ENCODE data around the gene TRERF1. TPM values are rescaled to one million over a fixed set of nuclear protein-coding genes. Genes with fewer than 3 reads are reported as not detected.
A peak's percentile ranks its signal among the peaks of the same experiment; 100 is the strongest.

TRERF1 gene, protein sequence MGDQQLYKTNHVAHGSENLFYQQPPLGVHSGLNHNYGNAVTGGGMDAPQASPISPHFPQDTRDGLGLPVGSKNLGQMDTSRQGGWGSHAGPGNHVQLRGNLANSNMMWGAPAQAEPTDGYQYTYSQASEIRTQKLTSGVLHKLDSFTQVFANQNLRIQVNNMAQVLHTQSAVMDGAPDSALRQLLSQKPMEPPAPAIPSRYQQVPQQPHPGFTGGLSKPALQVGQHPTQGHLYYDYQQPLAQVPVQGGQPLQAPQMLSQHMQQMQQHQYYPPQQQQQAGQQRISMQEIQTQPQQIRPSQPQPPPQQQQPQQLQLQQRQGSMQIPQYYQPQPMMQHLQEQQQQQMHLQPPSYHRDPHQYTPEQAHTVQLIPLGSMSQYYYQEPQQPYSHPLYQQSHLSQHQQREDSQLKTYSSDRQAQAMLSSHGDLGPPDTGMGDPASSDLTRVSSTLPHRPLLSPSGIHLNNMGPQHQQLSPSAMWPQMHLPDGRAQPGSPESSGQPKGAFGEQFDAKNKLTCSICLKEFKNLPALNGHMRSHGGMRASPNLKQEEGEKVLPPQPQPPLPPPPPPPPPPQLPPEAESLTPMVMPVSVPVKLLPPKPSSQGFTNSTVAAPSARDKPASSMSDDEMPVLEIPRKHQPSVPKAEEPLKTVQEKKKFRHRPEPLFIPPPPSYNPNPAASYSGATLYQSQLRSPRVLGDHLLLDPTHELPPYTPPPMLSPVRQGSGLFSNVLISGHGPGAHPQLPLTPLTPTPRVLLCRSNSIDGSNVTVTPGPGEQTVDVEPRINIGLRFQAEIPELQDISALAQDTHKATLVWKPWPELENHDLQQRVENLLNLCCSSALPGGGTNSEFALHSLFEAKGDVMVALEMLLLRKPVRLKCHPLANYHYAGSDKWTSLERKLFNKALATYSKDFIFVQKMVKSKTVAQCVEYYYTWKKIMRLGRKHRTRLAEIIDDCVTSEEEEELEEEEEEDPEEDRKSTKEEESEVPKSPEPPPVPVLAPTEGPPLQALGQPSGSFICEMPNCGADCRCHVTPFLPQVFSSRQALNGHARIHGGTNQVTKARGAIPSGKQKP (N-terminal part only)
- total RNA-seq (10 to 100 TPM; 20.5 to 52.2 (median 25.6) TPM), total RNA-seq (6.3 to 99.4 (median 55.8) reads per million in 29 experiments)
- 20.1 TPM for total RNA-seq (2013)

GRCh38 chr6:42451333-42452170, at the start of gene TRERF1:
TRERF1 (minus strand) TSS chr6:42451926; CDS start chr6:42269590, 182,336 bp downstream.
- peaks cover 18 to 31% of the 10 kb centered on the region in 2 experiments for H3K4me1 ChIP-seq (ENCODE audit: control insufficient read depth in 1 of 2, extremely low read depth in 1 of 2, insufficient read depth in 2 of 2, low read length in 2 of 2)
- H3K27ac Mint-ChIP-seq: peak within 1 kb of the TSS; percentile 95 to 96
- H3K4me1 Mint-ChIP-seq: peaks cover 49 to 55% (median 50%) of the 10 kb centered on the region in 3 donors
- ChIA-PET POLR2A (interaction anchor here (0.5 to 2.2 kb wide), 8 partner anchors 17 to 1152 kb away, joined by 3 to 11 read pairs (median 6); partner anchors contain the start of gene TOMM6 (in 1 of the 2)), CTCF (interaction anchor here (0.5 to 1.9 kb wide), 5 partner anchors 10 to 252 kb away, joined by 3 to 13 read pairs (median 7); no protein-coding TSS in a partner anchor)
- peaks cover 14% of the 10 kb centered on the region for H3K36me3 Mint-ChIP-seq
- H3K27ac ChIP-seq (ENCODE audit: low read length): peak within 1 kb of the TSS; percentile 67
- DNase-seq (peak; percentile 28 to 73 (median 49)), ATAC-seq (replicated peaks in 1 of 4) (peak; percentile 39 to 57 (median 42))
- H3K4me3 ChIP-seq (ENCODE audit: control insufficient read depth in 1 of 2, extremely low read depth in 1 of 2, low read length in 1 of 2): peak within 1 kb of the TSS; percentile 66 to 87
- H3K9me3 ChIP-seq: no peaks in the 10 kb centered on the region
- peak within 1 kb of the TSS; percentile 89 to 99 (median 93) for H3K4me3 Mint-ChIP-seq
- H3K36me3 ChIP-seq (ENCODE audit: control insufficient read depth in 2 of 2, extremely low read depth in 1 of 2, insufficient read depth in 1 of 2, low read length in 1 of 2): no peaks in the 10 kb centered on the region
- no peaks in the 10 kb centered on the region for H3K9me3 Mint-ChIP-seq
- H3K27me3 ChIP-seq (replicated peaks in 1 of 2; ENCODE audit: control insufficient read depth in 2 of 2, extremely low read depth in 1 of 2, insufficient read depth in 2 of 2, low read length in 1 of 2): no peaks in the 10 kb centered on the region
- no peaks in the 10 kb centered on the region for H3K27me3 Mint-ChIP-seq
- 0% methylated on average over 19 of the region's 36 CpGs for WGBS (ENCODE audit: insufficient coverage)

GRCh38 chr6:42498473-42499128, 46.9 kb upstream of the TRERF1 start:
- Mint-ChIP-seq H3K4me3 (no peak overlapping the region), H3K4me1 (no peaks in the 10 kb centered on the region), H3K9me3 (peaks cover 0 to 5% (median 0%) of the 10 kb centered on the region in 3 donors), H3K27me3 (no peaks in the 10 kb centered on the region), H3K27ac (no peak overlapping the region), H3K36me3 (peaks cover 3% of the 10 kb centered on the region)
- ChIA-PET CTCF (interaction anchor here in 1 of 2 donors (0.5 kb wide), 1 partner anchor 11 kb away, joined by 3 read pairs; no protein-coding TSS in a partner anchor), POLR2A (no interaction called here)
- Histone ChIP-seq H3K27me3 (replicated peaks in 1 of 2; ENCODE audit: control insufficient read depth in 2 of 2, extremely low read depth in 1 of 2, insufficient read depth in 2 of 2, low read length in 1 of 2) (peaks cover 0 to 2% of the 10 kb centered on the region in 2 experiments), H3K4me3 (ENCODE audit: control insufficient read depth in 1 of 2, extremely low read depth in 1 of 2, low read length in 1 of 2) (no peak overlapping the region), H3K36me3 (ENCODE audit: control insufficient read depth in 2 of 2, extremely low read depth in 1 of 2, insufficient read depth in 1 of 2, low read length in 1 of 2) (no peaks in the 10 kb centered on the region), H3K4me1 (ENCODE audit: control insufficient read depth in 1 of 2, extremely low read depth in 1 of 2, insufficient read depth in 2 of 2, low read length in 2 of 2) (no peaks in the 10 kb centered on the region), H3K27ac (ENCODE audit: low read length) (no peak overlapping the region), H3K9me3 (no peaks in the 10 kb centered on the region)
- ATAC-seq (replicated peaks in 1 of 4): no peak
- DNase-seq: no peak
- 100% methylated on average over 2 of the region's 7 CpGs for WGBS (ENCODE audit: insufficient coverage)

DNA sequence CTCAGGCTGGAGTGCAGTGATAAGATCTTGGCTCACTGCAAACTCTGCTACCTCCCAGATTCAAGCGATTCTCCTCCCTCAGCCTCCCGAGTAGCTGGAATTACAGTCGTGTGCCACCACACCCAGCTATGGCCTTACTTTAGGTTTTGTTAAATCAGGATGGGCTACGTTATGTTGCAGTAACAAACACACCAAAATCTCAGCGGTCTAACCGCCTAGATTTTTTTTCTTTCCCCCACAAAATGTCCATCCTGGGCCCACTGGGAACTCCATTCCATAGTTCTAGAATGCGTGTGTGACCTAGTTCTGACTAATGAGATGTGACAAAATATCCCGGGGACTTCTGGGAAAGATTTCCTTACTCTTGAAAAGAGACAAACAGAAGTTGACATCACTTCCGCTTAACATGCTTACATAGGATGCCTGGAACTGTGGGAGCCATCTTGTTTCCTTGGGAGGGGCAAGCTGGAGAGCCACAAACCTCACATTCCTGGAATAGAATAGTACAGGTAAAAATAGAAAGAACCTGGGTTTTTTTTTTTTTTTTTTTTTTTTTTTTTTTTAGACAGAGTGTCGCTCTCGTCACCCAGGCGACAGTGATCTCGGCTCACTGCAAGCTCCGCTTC, 42.3 kb upstream of the TRERF1 start:
- ATAC-seq (replicated peaks in 1 of 4) (no peak), DNase-seq (no peak)
- ChIA-PET POLR2A (no interaction called here), CTCF (interaction anchor here in 1 of 2 donors (0.6 kb wide), 2 partner anchors 270 to 607 kb away, joined by 3 read pairs; no protein-coding TSS in a partner anchor)
- Mint-ChIP-seq H3K9me3 (peaks cover 0 to 5% (median 0%) of the 10 kb centered on the region in 3 donors), H3K27ac (no peak overlapping the region), H3K4me1 (no peaks in the 10 kb centered on the region), H3K4me3 (no peak overlapping the region), H3K36me3 (no peaks in the 10 kb centered on the region), H3K27me3 (no peaks in the 10 kb centered on the region)
- Histone ChIP-seq H3K36me3 (ENCODE audit: control insufficient read depth in 2 of 2, extremely low read depth in 1 of 2, insufficient read depth in 1 of 2, low read length in 1 of 2) (no peaks in the 10 kb centered on the region), H3K9me3 (no peaks in the 10 kb centered on the region), H3K4me3 (ENCODE audit: control insufficient read depth in 1 of 2, extremely low read depth in 1 of 2, low read length in 1 of 2) (no peak overlapping the region), H3K27me3 (replicated peaks in 1 of 2; ENCODE audit: control insufficient read depth in 2 of 2, extremely low read depth in 1 of 2, insufficient read depth in 2 of 2, low read length in 1 of 2) (peaks cover 0 to 2% of the 10 kb centered on the region in 2 experiments), H3K4me1 (ENCODE audit: control insufficient read depth in 1 of 2, extremely low read depth in 1 of 2, insufficient read depth in 2 of 2, low read length in 2 of 2) (no peaks in the 10 kb centered on the region), H3K27ac (ENCODE audit: low read length) (no peak overlapping the region)
- WGBS (ENCODE audit: insufficient coverage): 90% methylated on average over 4 of the region's 14 CpGs

- Mint-ChIP-seq H3K27ac (no peak overlapping the region), H3K36me3 (no peaks in the 10 kb centered on the region), H3K27me3 (no peaks in the 10 kb centered on the region), H3K4me3 (no peak overlapping the region), H3K9me3 (no peaks in the 10 kb centered on the region), H3K4me1 (no peaks in the 10 kb centered on the region)
- DNase-seq: no peak
- Histone ChIP-seq H3K36me3 (ENCODE audit: control insufficient read depth in 2 of 2, extremely low read depth in 1 of 2, insufficient read depth in 1 of 2, low read length in 1 of 2) (no peaks in the 10 kb centered on the region), H3K27me3 (replicated peaks in 1 of 2; ENCODE audit: control insufficient read depth in 2 of 2, extremely low read depth in 1 of 2, insufficient read depth in 2 of 2, low read length in 1 of 2) (no peaks in the 10 kb centered on the region), H3K4me3 (ENCODE audit: control insufficient read depth in 1 of 2, extremely low read depth in 1 of 2, low read length in 1 of 2) (no peak overlapping the region), H3K4me1 (ENCODE audit: control insufficient read depth in 1 of 2, extremely low read depth in 1 of 2, insufficient read depth in 2 of 2, low read length in 2 of 2) (no peaks in the 10 kb centered on the region), H3K27ac (ENCODE audit: low read length) (no peak overlapping the region), H3K9me3 (no peaks in the 10 kb centered on the region)
- no CpG with 5 or more reads among the region's 2 CpGs for WGBS (ENCODE audit: insufficient coverage)
- no peak for ATAC-seq (replicated peaks in 1 of 4)
- CTCF ChIA-PET: interaction anchor here in 1 of 2 donors (0.7 kb wide), 1 partner anchor 1074 kb away, joined by 7 read pairs; no protein-coding TSS in a partner anchor
- POLR2A ChIA-PET: no interaction called here
These were observed 36.4 kb upstream of the TRERF1 start for GRCh38 chr6:42488129-42488528.

DNA sequence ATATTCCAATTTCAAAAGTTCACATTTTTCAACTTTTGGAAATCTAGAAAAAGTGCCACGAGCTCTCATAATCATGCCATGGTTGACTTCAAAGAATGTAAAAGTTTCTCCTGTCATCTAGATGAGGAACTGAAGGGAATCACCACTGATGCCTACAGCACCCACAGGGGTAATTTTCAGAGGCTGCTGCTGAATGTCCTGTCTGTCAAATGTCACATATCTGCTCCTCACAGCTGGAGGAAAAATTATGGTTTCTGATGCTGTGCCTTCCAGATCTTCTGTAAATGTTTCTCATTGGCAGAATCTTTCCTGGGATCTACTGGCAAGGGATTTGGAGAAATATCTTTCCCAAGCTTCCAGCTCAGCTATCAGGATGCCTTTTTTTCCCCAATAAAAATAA, 32.5 kb upstream of the TRERF1 start:
- Mint-ChIP-seq H3K4me3 (no peak overlapping the region), H3K4me1 (no peaks in the 10 kb centered on the region), H3K36me3 (no peaks in the 10 kb centered on the region), H3K27ac (no peak overlapping the region), H3K9me3 (no peaks in the 10 kb centered on the region), H3K27me3 (no peaks in the 10 kb centered on the region)
- no peaks in the 10 kb centered on the region for H3K4me1 ChIP-seq (ENCODE audit: control insufficient read depth in 1 of 2, extremely low read depth in 1 of 2, insufficient read depth in 2 of 2, low read length in 2 of 2)
- H3K4me3 ChIP-seq (ENCODE audit: control insufficient read depth in 1 of 2, extremely low read depth in 1 of 2, low read length in 1 of 2): no peak overlapping the region
- DNase-seq: no peak
- no peaks in the 10 kb centered on the region for H3K36me3 ChIP-seq (ENCODE audit: control insufficient read depth in 2 of 2, extremely low read depth in 1 of 2, insufficient read depth in 1 of 2, low read length in 1 of 2)
- ATAC-seq (replicated peaks in 1 of 4): no peak
- no peaks in the 10 kb centered on the region for H3K27me3 ChIP-seq (replicated peaks in 1 of 2; ENCODE audit: control insufficient read depth in 2 of 2, extremely low read depth in 1 of 2, insufficient read depth in 2 of 2, low read length in 1 of 2)
- H3K9me3 ChIP-seq: no peaks in the 10 kb centered on the region
- H3K27ac ChIP-seq (ENCODE audit: low read length): no peak overlapping the region
- CTCF ChIA-PET: interaction anchor here in 1 of 2 donors (0.6 kb wide), 1 partner anchor 232 kb away, joined by 3 read pairs; no protein-coding TSS in a partner anchor
- POLR2A ChIA-PET: no interaction called here
- WGBS (ENCODE audit: insufficient coverage): no CpG with 5 or more reads among the region's 1 CpG
